ENCODE results near the gene CTNNA3. TPM values are rescaled to one million over a fixed set of nuclear protein-coding genes. Genes with fewer than 3 reads are reported as not detected.

The CTNNA3 gene
- total RNA-seq, 6 donors from 2014 or later: 0.20 to 2.0 TPM; not detected in 4

- no peak overlapping the region for H3K27ac ChIP-seq
- no peaks in the 10 kb centered on the region for H3K4me1 ChIP-seq
- no peaks in the 10 kb centered on the region for H3K9me3 ChIP-seq
- ATAC-seq (ENCODE audit: low FRiP score in 2 of 2) (no peak), DNase-seq (no peak)
- no peaks in the 10 kb centered on the region for H3K36me3 ChIP-seq
- H3K4me3 ChIP-seq: no peak overlapping the region
- 73% methylated on average over 2 of the region's 2 CpGs for WGBS, 2 donors
- no peaks in the 10 kb centered on the region for H3K27me3 ChIP-seq
- TF ChIP-seq POLR2A (IDR thresholded peaks at IDR 0.05) (no peak), POLR2AphosphoS5 (IDR thresholded peaks at IDR 0.05) (no peak), CTCF (IDR thresholded peaks at IDR 0.05) (no peak), EP300 (IDR thresholded peaks at IDR 0.05) (no peak)
Measured at GRCh38 chr10:66501356-66501755, 1194.6 kb downstream of the CTNNA3 start.

- no peaks in the 10 kb centered on the region for H3K27me3 ChIP-seq
- no peak overlapping the region for H3K27ac ChIP-seq
- H3K36me3 ChIP-seq: no peaks in the 10 kb centered on the region
- no peak for ATAC-seq (ENCODE audit: low FRiP score in 2 of 2)
- no peak for DNase-seq
- TF ChIP-seq POLR2AphosphoS5 (IDR thresholded peaks at IDR 0.05) (no peak), EP300 (IDR thresholded peaks at IDR 0.05) (no peak), CTCF (IDR thresholded peaks at IDR 0.05) (no peak), POLR2A (IDR thresholded peaks at IDR 0.05) (no peak)
- H3K4me1 ChIP-seq: no peaks in the 10 kb centered on the region
- H3K9me3 ChIP-seq: no peaks in the 10 kb centered on the region
- no peak overlapping the region for H3K4me3 ChIP-seq
Measured at GRCh38 chr10:66483966-66484365, 1212.0 kb downstream of the CTNNA3 start.

GRCh38 chr10:66472156-66472555 lies 1223.8 kb downstream of the CTNNA3 start:
- H3K27ac ChIP-seq: no peak overlapping the region
- no peaks in the 10 kb centered on the region for H3K4me1 ChIP-seq
- no peak overlapping the region for H3K4me3 ChIP-seq
- H3K9me3 ChIP-seq: no peaks in the 10 kb centered on the region
- H3K27me3 ChIP-seq: no peaks in the 10 kb centered on the region
- ATAC-seq (ENCODE audit: low FRiP score in 2 of 2): no peak
- DNase-seq: no peak
- 58 to 63% methylated on average over 1 of the region's 1 CpG for WGBS, 2 donors
- no peaks in the 10 kb centered on the region for H3K36me3 ChIP-seq
- TF ChIP-seq EP300 (IDR thresholded peaks at IDR 0.05) (no peak), CTCF (IDR thresholded peaks at IDR 0.05) (no peak), POLR2A (IDR thresholded peaks at IDR 0.05) (no peak), POLR2AphosphoS5 (IDR thresholded peaks at IDR 0.05) (no peak)

GRCh38 chr10:66467042-66467441 lies 1229.0 kb downstream of the CTNNA3 start:
- TF ChIP-seq POLR2AphosphoS5 (IDR thresholded peaks at IDR 0.05) (no peak), CTCF (IDR thresholded peaks at IDR 0.05) (no peak), POLR2A (IDR thresholded peaks at IDR 0.05) (no peak), EP300 (IDR thresholded peaks at IDR 0.05) (no peak)
- Histone ChIP-seq H3K27ac (no peak overlapping the region), H3K27me3 (no peaks in the 10 kb centered on the region), H3K9me3 (no peaks in the 10 kb centered on the region), H3K4me1 (no peaks in the 10 kb centered on the region), H3K4me3 (no peak overlapping the region), H3K36me3 (no peaks in the 10 kb centered on the region)
- no peak for DNase-seq
- no peak for ATAC-seq (ENCODE audit: low FRiP score in 2 of 2)
- WGBS, 2 donors: 76 to 92% methylated on average over 1 of the region's 1 CpG

- Histone ChIP-seq H3K27ac (no peak overlapping the region), H3K4me1 (no peaks in the 10 kb centered on the region), H3K36me3 (no peaks in the 10 kb centered on the region), H3K4me3 (no peak overlapping the region), H3K27me3 (no peaks in the 10 kb centered on the region), H3K9me3 (no peaks in the 10 kb centered on the region)
- TF ChIP-seq EP300 (IDR thresholded peaks at IDR 0.05) (no peak), CTCF (IDR thresholded peaks at IDR 0.05) (no peak)
- DNase-seq: no peak
- ATAC-seq (ENCODE audit: low FRiP score in 2 of 2): no peak
Measured at GRCh38 chr10:66466622-66467021, 1229.4 kb downstream of the CTNNA3 start.

Data from upper lobe of left lung (tissue), 6 donors.